H1 (cell line): ENCODE results near the gene HIVEP3. TPM values are rescaled to one million over a fixed set of nuclear protein-coding genes. Genes with fewer than 3 reads are reported as not detected.

Experiments used
- CTCF ChIA-PET: fragments of 300-600 bp; sonication (Branson Sonifier 250); formaldehyde crosslinking; loops from one replicate; lab custom pipeline; 2021; ENCODE audit not compliant: partially characterized antibody; lab: Charles Lee
- POLR2A ChIA-PET: fragments of 300-600 bp; sonication (Branson Sonifier 250); formaldehyde crosslinking; loops from one replicate; lab custom pipeline; 2021; ENCODE audit warnings: inconsistent platforms; ENCODE audit not compliant: partially characterized antibody; lab: Charles Lee
- DNase-seq, 2 experiments: peaks; one replicate each; pipeline versions ENCODE4 v3.0.0 to v3.0.0-alpha.2; 2010 to 2022; ENCODE audit warnings: low spot score in 2 of 2, low read depth in 1 of 2, mixed read lengths in 1 of 2
- FAIRE-seq: peaks from 2 replicates; lab custom pipeline; 2011; peaks lifted over from hg19 to GRCh38; lab: Jason Lieb, UNC
- H2AFZ ChIP-seq: 2 replicates; pipeline ENCODE4 v1.8.1; 2012; ENCODE audit warnings: low read length, inconsistent platforms
- H2AK5ac ChIP-seq: 2 replicates; pipeline ENCODE4 v1.6.1; 2013; ENCODE audit warnings: low read depth, low read length
- H2BK120ac ChIP-seq: replicated peaks from 2 replicates; pipeline ENCODE3; 2013; ENCODE audit warnings: low read depth, low read length, inconsistent platforms
- H2BK12ac ChIP-seq: 2 replicates; pipeline ENCODE4 v1.6.1; 2013; ENCODE audit warnings: low read depth, low read length
- H2BK15ac ChIP-seq: 2 replicates; pipeline ENCODE4 v1.6.1; 2013; ENCODE audit warnings: low read length
- H2BK20ac ChIP-seq: 2 replicates; pipeline ENCODE4 v1.6.1; 2013; ENCODE audit warnings: low read length
- H2BK5ac ChIP-seq: 2 replicates; pipeline ENCODE4 v1.6.1; 2013; ENCODE audit warnings: low read depth, low read length
- H3K14ac ChIP-seq: 2 replicates; pipeline ENCODE4 v1.6.1; 2013; ENCODE audit warnings: inconsistent platforms; ENCODE audit not compliant: insufficient read length
- H3K18ac ChIP-seq: 2 replicates; pipeline ENCODE4 v1.6.1; 2013; ENCODE audit warnings: low read length; ENCODE audit errors: extremely low read depth
- H3K23ac ChIP-seq: 2 replicates; pipeline ENCODE4 v1.6.1; 2013; ENCODE audit warnings: inconsistent platforms; ENCODE audit not compliant: insufficient read length
- H3K23me2 ChIP-seq: 2 replicates; pipeline ENCODE4 v1.6.1; 2013; ENCODE audit warnings: low read depth, low read length
- H3K27ac ChIP-seq: 2 replicates; pipeline ENCODE4 v1.6.1; 2011; ENCODE audit warnings: low read depth, low read length, inconsistent platforms
- H3K27me3 ChIP-seq, 4 experiments: replicated peaks in 1 of 4; 1 replicate in 1 of 4; 2 replicates in 3 of 4; pipeline versions ENCODE4 v1.6.1 to v1.8.1; 2011 to 2013; ENCODE audit warnings: low read length in 3 of 4, mild to moderate bottlenecking in 3 of 4, inconsistent platforms in 2 of 4, mixed read lengths in 2 of 4, moderate library complexity in 1 of 4; ENCODE audit not compliant: control insufficient read depth in 3 of 4, insufficient read depth in 3 of 4; ENCODE audit errors: extremely low read depth in 1 of 4
- H3K36me3 ChIP-seq, 4 experiments: 2 replicates each; pipeline versions ENCODE4 v1.6.1 to v1.8.1; 2011 to 2013; ENCODE audit warnings: mild to moderate bottlenecking in 4 of 4, low read length in 3 of 4, moderate library complexity in 2 of 4, control low read depth in 1 of 4, inconsistent platforms in 1 of 4; ENCODE audit not compliant: insufficient read depth in 4 of 4, control insufficient read depth in 2 of 4
- H3K4ac ChIP-seq: replicated peaks from 2 replicates; pipeline ENCODE3; 2013; ENCODE audit warnings: low read length, low read depth, mixed read lengths, inconsistent platforms; ENCODE audit not compliant: insufficient read length
- H3K4me1 ChIP-seq, 4 experiments: replicated peaks in 1 of 4; 1 replicate in 1 of 4; 2 replicates in 3 of 4; pipeline versions ENCODE4 v1.6.1 to v1.8.1; 2011 to 2013; ENCODE audit warnings: low read length in 3 of 4, inconsistent platforms in 2 of 4, mixed read lengths in 1 of 4; ENCODE audit not compliant: insufficient read depth in 4 of 4, control insufficient read depth in 3 of 4
- H3K4me2 ChIP-seq, 2 experiments: 2 replicates each; pipeline versions ENCODE4 v1.6.1 to v1.8.1; 2011 to 2013; ENCODE audit warnings: low read depth in 2 of 2, low read length in 2 of 2, control low read depth in 1 of 2, inconsistent platforms in 1 of 2, mild to moderate bottlenecking in 1 of 2; ENCODE audit not compliant: insufficient read depth in 1 of 2
- H3K4me3 ChIP-seq, 4 experiments: fragments of 200-600, 300-600 bp in 1 of 4; sonication (generic), shearing (Covaris generic), sonication (Bioruptor Twin) in 1 of 4; 2 replicates each; pipeline versions ENCODE4 v1.5.1 to v1.8.1; 2011 to 2016; ENCODE audit warnings: low read length in 4 of 4, low read depth in 3 of 4, control low read depth in 2 of 4, inconsistent platforms in 2 of 4, mild to moderate bottlenecking in 2 of 4, mixed read lengths in 1 of 4, moderate library complexity in 1 of 4; ENCODE audit not compliant: insufficient read depth in 2 of 4; ENCODE audit errors: extremely low read depth in 1 of 4
- H3K56ac ChIP-seq: replicated peaks from 2 replicates; pipeline ENCODE3; 2013; ENCODE audit warnings: low read depth, mild to moderate bottlenecking, mixed read lengths, low read length, inconsistent platforms; ENCODE audit not compliant: insufficient read length
- H3K79me1 ChIP-seq: 2 replicates; pipeline ENCODE4 v1.6.1; 2013; ENCODE audit warnings: low read depth, low read length, control low read depth
- H3K79me2 ChIP-seq, 2 experiments: 2 replicates each; pipeline versions ENCODE4 v1.6.1 to v1.8.1; 2012 to 2013; ENCODE audit warnings: low read length in 2 of 2, mild to moderate bottlenecking in 2 of 2, inconsistent platforms in 1 of 2; ENCODE audit not compliant: insufficient read depth in 2 of 2, control insufficient read depth in 1 of 2
- H3K9ac ChIP-seq, 4 experiments: replicated peaks in 1 of 4; 1 replicate in 1 of 4; 2 replicates in 3 of 4; pipeline versions ENCODE4 v1.6.1 to v1.8.1; 2011 to 2013; ENCODE audit warnings: low read depth in 3 of 4, low read length in 3 of 4, control low read depth in 2 of 4, mild to moderate bottlenecking in 2 of 4, moderate library complexity in 2 of 4, inconsistent platforms in 1 of 4; ENCODE audit errors: extremely low read depth in 1 of 4
- H3K9me3 ChIP-seq, 2 experiments: 2 replicates each; pipeline versions ENCODE4 v1.6.1 to v1.8.1; 2012 to 2013; ENCODE audit warnings: mild to moderate bottlenecking in 2 of 2, moderate library complexity in 2 of 2, control low read depth in 1 of 2, inconsistent platforms in 1 of 2, low read depth in 1 of 2, low read length in 1 of 2, mixed read lengths in 1 of 2; ENCODE audit not compliant: insufficient read depth in 2 of 2
- H4K20me1 ChIP-seq, 2 experiments: replicated peaks in 1 of 2; 2 replicates each; pipeline versions ENCODE3 to v1.8.1; 2011 to 2013; ENCODE audit warnings: inconsistent platforms in 2 of 2, low read length in 2 of 2, mild to moderate bottlenecking in 1 of 2; ENCODE audit not compliant: insufficient read depth in 2 of 2, control insufficient read depth in 1 of 2
- H4K5ac ChIP-seq: 2 replicates; pipeline ENCODE4 v1.6.1; 2013; ENCODE audit warnings: low read length, low read depth, mixed read lengths, inconsistent platforms; ENCODE audit not compliant: insufficient read length
- H4K8ac ChIP-seq: 2 replicates; pipeline ENCODE4 v1.8.0; 2013; ENCODE audit warnings: mild to moderate bottlenecking, moderate library complexity, low read length, inconsistent platforms; ENCODE audit not compliant: insufficient read depth; ENCODE audit errors: extremely low read depth
- H4K91ac ChIP-seq: replicated peaks from 2 replicates; pipeline ENCODE3; 2013; ENCODE audit warnings: low read length, mixed read lengths, inconsistent platforms; ENCODE audit not compliant: insufficient read length
- ASH2L ChIP-seq: fragments of 200-600, 300-600 bp; sonication (generic); IDR thresholded peaks from one replicate; pipeline ENCODE4 v1.7.1; 2017; ENCODE audit warnings: low read length
- BCL11A ChIP-seq, 2 experiments: IDR thresholded peaks; one replicate each; pipeline ENCODE4 v1.6.1; 2011; ENCODE audit warnings: low read depth in 2 of 2, low read length in 2 of 2, mild to moderate bottlenecking in 2 of 2
- BRCA1 ChIP-seq: IDR thresholded peaks from 2 replicates; pipeline ENCODE4 v1.6.1; 2012; ENCODE audit warnings: low read depth, low read length, improper control_type of control experiment
- CBX5 ChIP-seq: fragments of 300-800, 300-1000 bp; sonication (generic); IDR thresholded peaks from 2 replicates; pipeline ENCODE4 v1.7.1; 2016; ENCODE audit warnings: antibody characterized with exemption, low read length, low read depth
- CTBP2 ChIP-seq: IDR thresholded peaks from 2 replicates; pipeline ENCODE4 v1.7.0; 2011; ENCODE audit warnings: borderline replicate concordance, mild to moderate bottlenecking, moderate library complexity, mixed read lengths, low read length; ENCODE audit not compliant: insufficient read depth, insufficient read length
- EGR1 ChIP-seq: IDR thresholded peaks from 2 replicates; pipeline ENCODE4 v1.6.1; 2011; ENCODE audit warnings: low read depth, low read length, borderline replicate concordance
- EP300 ChIP-seq, 2 experiments: IDR thresholded peaks; 1 replicate in 1 of 2; 2 replicates in 1 of 2; pipeline ENCODE4 v1.6.1; 2011 to 2012; ENCODE audit warnings: low read depth in 2 of 2, low read length in 2 of 2, mild to moderate bottlenecking in 2 of 2, borderline replicate concordance in 1 of 2, inconsistent platforms in 1 of 2, moderate library complexity in 1 of 2
- FOSL1 ChIP-seq: IDR thresholded peaks from 2 replicates; pipeline ENCODE4 v1.6.1; 2011; ENCODE audit warnings: mild to moderate bottlenecking, low read depth, low read length, moderate library complexity; ENCODE audit not compliant: insufficient read depth
- GTF2F1 ChIP-seq: IDR thresholded peaks from 2 replicates; pipeline ENCODE4 v1.6.1; 2012; ENCODE audit warnings: low read depth, low read length, improper control_type of control experiment, borderline replicate concordance
- KDM1A ChIP-seq: fragments of 200-600, 300-600 bp; sonication (generic); IDR thresholded peaks from 2 replicates; pipeline ENCODE4 v1.7.1; 2016; ENCODE audit warnings: mild to moderate bottlenecking, low read length, borderline replicate concordance
- POLR2AphosphoS5 ChIP-seq: IDR thresholded peaks from 2 replicates; pipeline ENCODE4 v1.6.1; 2011; ENCODE audit warnings: low read depth, low read length
- RXRA ChIP-seq: IDR thresholded peaks from 2 replicates; pipeline ENCODE4 v1.6.1; 2011; ENCODE audit warnings: low read depth, mild to moderate bottlenecking, low read length, moderate library complexity; ENCODE audit not compliant: insufficient read depth
- SP4 ChIP-seq: IDR thresholded peaks from 2 replicates; pipeline ENCODE4 v1.6.1; 2012; ENCODE audit warnings: low read length, inconsistent platforms
- WGBS, 2 experiments: shearing (Covaris generic) in 1 of 2; methylation state at CpG; one replicate each; pipeline versions ENCODE4 v1.1.6 to v1.1.7; 2013 to 2015; ENCODE audit warnings: low lambda C conversion rate in 2 of 2, mixed read lengths in 2 of 2, inconsistent platforms in 1 of 2, low coverage in 1 of 2, missing lambda C conversion rate in 1 of 2; ENCODE audit not compliant: insufficient replicate concordance in 2 of 2, insufficient coverage in 1 of 2, insufficient read length in 1 of 2; ENCODE audit errors: extremely low coverage in 1 of 2, missing lambda C conversion rate in 1 of 2; 5-methylcytosine and 5-hydroxymethylcytosine counted together
- polyA plus RNA-seq, 7 experiments: library from polyadenylated mRNA; depleted of rRNA in 3 of 7; stranded (reverse) in 5 of 7; unstranded in 2 of 7; fragments of >200 nt in 5 of 7; fragments of 200-250 nt in 2 of 7; gene quantifications; 1 replicate in 5 of 7; 2 replicates in 1 of 7; 4 replicates in 1 of 7; pipeline versions ENCODE4 v1.2.1 to v1.2.3, GENCODE V29; 2011 to 2013; ENCODE audit warnings: missing spikeins in 2 of 7, mixed read lengths in 2 of 7
- total RNA-seq: library from RNA; stranded (reverse); fragmentation: NEBNext Ultra II Directional; extraction: Animal tissue kit (Norgen Biotek cat#: 25700); gene quantifications from 2 replicates; pipeline ENCODE4 v1.2.1, GENCODE V29; 2021
- TF ChIP-seq, protein P1 (sequence below): IDR thresholded peaks from 2 replicates; pipeline ENCODE4 v1.6.1; 2012; ENCODE audit warnings: inconsistent platforms

HIVEP3 gene
- total and polyA plus RNA-seq, 2 of the 8 experiments (the other 6 are each of a cell fraction or from before 2014, with no cell fraction given), result 0.24 to 0.69 TPM

DNA sequence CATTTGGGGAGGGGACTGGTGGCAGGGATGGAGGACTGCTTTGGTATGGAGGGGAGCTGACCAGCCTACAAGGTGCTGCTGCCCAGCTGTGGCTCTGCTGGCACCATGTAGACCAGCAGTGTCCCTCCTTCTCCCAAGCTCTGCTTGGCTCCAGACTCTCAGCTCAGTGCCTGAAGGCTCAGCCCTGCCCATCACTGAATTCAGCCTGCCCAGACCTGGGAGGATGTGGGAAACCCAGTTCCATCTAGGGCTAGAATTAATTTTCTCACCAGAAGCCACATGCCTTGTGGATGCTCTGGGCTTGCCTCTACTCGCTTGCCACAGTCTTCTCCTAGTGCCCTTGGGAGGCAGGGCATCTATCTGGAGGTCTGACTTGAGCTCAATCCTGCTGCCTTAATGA is 239.2 kb downstream of the HIVEP3 start:
- Histone ChIP-seq H3K4me3 (no peak overlapping the region), H3K23ac (no peak overlapping the region), H3K56ac (no peak overlapping the region), H4K8ac (no peak overlapping the region), H2BK15ac (no peak overlapping the region), H3K4ac (no peak overlapping the region), H3K9ac (no peak overlapping the region), H3K23me2 (no peaks in the 10 kb centered on the region), H2AK5ac (no peak overlapping the region; the same call in 1 of the 2 replicates), H2BK20ac (no peak overlapping the region), H2BK5ac (no peak overlapping the region), H4K20me1 (no peaks in the 10 kb centered on the region), H3K14ac (no peak overlapping the region), H2BK12ac (no peak overlapping the region), H3K27ac (no peak overlapping the region), H3K4me2 (no peak overlapping the region), H3K18ac (no peak overlapping the region), H4K91ac (no peak overlapping the region), H3K79me1 (no peaks in the 10 kb centered on the region), H3K4me1 (peaks cover 0 to 2% (median 0%) of the 10 kb centered on the region in 4 experiments; a peak in 2 of 7 replicates), H3K36me3 (no peaks in the 10 kb centered on the region), H3K9me3 (no peaks in the 10 kb centered on the region), H2AFZ (no peak overlapping the region), H3K27me3 (no peaks in the 10 kb centered on the region), H3K79me2 (no peaks in the 10 kb centered on the region), H2BK120ac (no peak overlapping the region), H4K5ac (no peak overlapping the region)
- DNase-seq (no peak), FAIRE-seq (no peak)
- ChIA-PET POLR2A (no interaction called here), CTCF (interaction anchor here (0.9 to 1.0 kb wide), 3 partner anchors 11 to 133 kb away, joined by 3 to 4 read pairs (median 4); no protein-coding TSS in a partner anchor)
- 92% methylated on average over 1 of the region's 1 CpG; no CpG with 5 or more reads in 1 of the 2 experiments for whole genome bisulfite sequencing, 2 experiments
- TF ChIP-seq SP4, result no peak
- TF ChIP-seq BCL11A (IDR thresholded peaks at IDR 0.05; ENCODE audit: low read depth in 2 of 2, low read length in 2 of 2), result no peak
- no peak for TF ChIP-seq CTBP2
- no peak for TF ChIP-seq ASH2L
- no peak for TF ChIP-seq RXRA
- no peak for TF ChIP-seq CBX5
- TF ChIP-seq, protein P1, sequence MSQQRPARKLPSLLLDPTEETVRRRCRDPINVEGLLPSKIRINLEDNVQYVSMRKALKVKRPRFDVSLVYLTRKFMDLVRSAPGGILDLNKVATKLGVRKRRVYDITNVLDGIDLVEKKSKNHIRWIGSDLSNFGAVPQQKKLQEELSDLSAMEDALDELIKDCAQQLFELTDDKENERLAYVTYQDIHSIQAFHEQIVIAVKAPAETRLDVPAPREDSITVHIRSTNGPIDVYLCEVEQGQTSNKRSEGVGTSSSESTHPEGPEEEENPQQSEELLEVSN, result no peak
- no peak for TF ChIP-seq GTF2F1
- TF ChIP-seq EP300 (IDR thresholded peaks at IDR 0.05; ENCODE audit: borderline replicate concordance in 1 of 2, low read depth in 2 of 2, low read length in 2 of 2), result no peak
- no peak for TF ChIP-seq EGR1
- no peak for TF ChIP-seq BRCA1
- TF ChIP-seq POLR2AphosphoS5, result no peak
- TF ChIP-seq FOSL1, result no peak
- TF ChIP-seq KDM1A, result no peak
